KMS-11 (cell line): ENCODE measurements around the gene CPNE1.

Source experiments
- H2AFZ ChIP-seq: fragments of 200-600 bp; sonication (generic); 2 replicates; pipeline ENCODE4 v1.6.1; 2016; ENCODE audit warnings: antibody characterized with exemption, mixed run types, low read depth
- H3K27ac ChIP-seq: fragments of 200-600 bp; sonication (generic); 2 replicates; pipeline ENCODE4 v1.6.1; 2016; ENCODE audit warnings: mild to moderate bottlenecking, mixed run types
- H3K27me3 ChIP-seq: fragments of 200-600 bp; sonication (generic); 2 replicates; pipeline ENCODE4 v1.6.1; 2017; ENCODE audit warnings: mild to moderate bottlenecking, low read depth, mixed run types, moderate library complexity; ENCODE audit not compliant: insufficient read depth
- H3K36me3 ChIP-seq: fragments of 200-600 bp; sonication (generic); 2 replicates; pipeline ENCODE4 v1.6.1; 2017; ENCODE audit warnings: mild to moderate bottlenecking, mixed run types; ENCODE audit not compliant: insufficient read depth
- H3K4me1 ChIP-seq: fragments of 200-600 bp; sonication (generic); 2 replicates; pipeline ENCODE4 v1.6.1; 2016; ENCODE audit warnings: mild to moderate bottlenecking, low read depth, mixed run types; ENCODE audit not compliant: poor library complexity, severe bottlenecking
- H3K4me2 ChIP-seq: fragments of 200-600 bp; sonication (generic); 2 replicates; pipeline ENCODE4 v1.7.0; 2016; ENCODE audit warnings: mild to moderate bottlenecking, mixed run types
- H3K4me3 ChIP-seq: fragments of 200-600 bp; sonication (generic); IDR thresholded peaks from 2 replicates; pipeline ENCODE4 v1.6.1; 2017; ENCODE audit warnings: low read depth, low read length, mixed read lengths; ENCODE audit not compliant: insufficient read depth
- H3K79me2 ChIP-seq: fragments of 200-600 bp; sonication (generic); 2 replicates; pipeline ENCODE4 v1.6.1; 2016; ENCODE audit warnings: low read depth, mixed run types; ENCODE audit not compliant: insufficient read depth
- H3K9ac ChIP-seq: fragments of 200-600 bp; sonication (generic); 2 replicates; pipeline ENCODE4 v1.6.1; 2016; ENCODE audit warnings: mild to moderate bottlenecking, mixed run types
- H4K20me1 ChIP-seq: fragments of 200-600 bp; sonication (generic); 2 replicates; pipeline ENCODE4 v1.6.1; 2016; ENCODE audit warnings: mild to moderate bottlenecking, mixed run types; ENCODE audit not compliant: insufficient read depth
- CTCF ChIP-seq: fragments of 200-600 bp; sonication (generic); conservative IDR thresholded peaks from 2 replicates; pipeline ENCODE4 v1.6.1; 2017; ENCODE audit warnings: low read depth, mild to moderate bottlenecking, antibody characterized with exemption, low read length, moderate library complexity, mixed read lengths

Gene CPNE1

DNA sequence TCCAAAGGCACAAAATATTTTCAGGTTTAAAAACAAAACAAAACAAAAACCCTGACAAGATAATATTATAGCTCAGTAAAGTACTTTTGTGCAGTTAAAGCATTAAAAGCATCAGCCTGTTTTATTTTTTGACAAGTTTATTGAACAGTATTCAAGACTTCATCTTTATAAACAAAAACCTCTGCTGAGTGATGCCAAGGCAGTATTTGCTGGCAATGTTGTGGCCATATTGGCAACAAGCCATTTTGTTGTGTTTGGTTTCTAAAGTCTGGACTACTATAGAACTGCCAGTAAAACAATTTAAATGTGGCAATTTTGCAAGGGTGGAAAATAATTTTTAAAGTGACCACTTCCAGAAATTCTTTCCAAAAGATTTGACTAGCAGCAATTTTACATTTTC lies 15.9 kb downstream of the CPNE1 start:
- H3K36me3 ChIP-seq = no peaks in the 10 kb centered on the region
- TF ChIP-seq CTCF = no peak
- peaks cover 18% of the 10 kb centered on the region for H3K4me1 ChIP-seq
- H4K20me1 ChIP-seq = peaks cover 11% of the 10 kb centered on the region; the same call in 1 of the 2 replicates
- no peaks in the 10 kb centered on the region for H3K27me3 ChIP-seq
- no peak overlapping the region for H3K4me2 ChIP-seq
- no peak overlapping the region for H3K27ac ChIP-seq
- peaks cover 82% of the 10 kb centered on the region for H3K79me2 ChIP-seq
- no peak overlapping the region for H3K9ac ChIP-seq
- no peak overlapping the region for H3K4me3 ChIP-seq
- no peak overlapping the region for H2AFZ ChIP-seq

DNA sequence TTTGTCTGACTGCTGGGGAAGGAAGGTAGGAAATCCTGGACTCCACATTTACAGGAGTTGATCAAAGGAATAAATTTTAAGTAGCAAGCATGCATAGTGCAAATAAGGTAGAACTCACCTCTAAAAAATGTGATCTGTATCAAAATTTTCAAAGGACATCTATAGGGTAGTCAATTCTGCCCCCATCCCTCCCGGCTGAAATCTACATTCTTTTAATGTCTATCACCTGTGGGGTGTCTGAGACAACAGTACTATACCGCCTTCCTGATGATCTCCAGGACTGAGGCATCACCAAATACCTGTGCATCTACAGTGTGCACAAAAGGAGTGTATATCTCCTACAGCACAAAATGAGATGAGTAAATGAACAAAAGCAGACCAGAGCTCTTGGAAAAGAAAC lies 19.9 kb downstream of the CPNE1 start:
- H3K9ac ChIP-seq = no peak overlapping the region
- H3K79me2 ChIP-seq = peaks cover 53% of the 10 kb centered on the region
- H3K4me1 ChIP-seq = peaks cover 11% of the 10 kb centered on the region
- TF ChIP-seq CTCF = no peak
- no peaks in the 10 kb centered on the region for H3K36me3 ChIP-seq
- no peaks in the 10 kb centered on the region for H3K27me3 ChIP-seq
- no peak overlapping the region for H3K4me2 ChIP-seq
- no peak overlapping the region for H3K4me3 ChIP-seq
- no peak overlapping the region for H3K27ac ChIP-seq
- H4K20me1 ChIP-seq = no peaks in the 10 kb centered on the region
- no peak overlapping the region for H2AFZ ChIP-seq

- no peak overlapping the region for H2AFZ ChIP-seq
- no peak overlapping the region for H3K27ac ChIP-seq
- no peaks in the 10 kb centered on the region for H3K36me3 ChIP-seq
- no peak overlapping the region; the same call in 1 of the 2 replicates for H3K9ac ChIP-seq
- H4K20me1 ChIP-seq = no peaks in the 10 kb centered on the region
- H3K4me1 ChIP-seq = no peaks in the 10 kb centered on the region
- no peak overlapping the region for H3K4me2 ChIP-seq
- no peak for TF ChIP-seq CTCF
- H3K27me3 ChIP-seq = no peaks in the 10 kb centered on the region
- H3K79me2 ChIP-seq = peaks cover 38% of the 10 kb centered on the region; the same call in 1 of the 2 replicates
- H3K4me3 ChIP-seq = no peak overlapping the region
Measured at GRCh38 chr20:35643045-35643444, 21.7 kb downstream of the CPNE1 start.

- no peaks in the 10 kb centered on the region for H4K20me1 ChIP-seq
- H3K4me2 ChIP-seq = no peak overlapping the region
- H3K79me2 ChIP-seq = peaks cover 40% of the 10 kb centered on the region; the same call in 1 of the 2 replicates
- no peak for TF ChIP-seq CTCF
- H3K4me1 ChIP-seq = no peaks in the 10 kb centered on the region
- H3K36me3 ChIP-seq = no peaks in the 10 kb centered on the region
- no peak overlapping the region for H2AFZ ChIP-seq
- H3K4me3 ChIP-seq = no peak overlapping the region
- H3K9ac ChIP-seq = no peak overlapping the region
- H3K27me3 ChIP-seq = no peaks in the 10 kb centered on the region
- H3K27ac ChIP-seq = no peak overlapping the region
Measured at GRCh38 chr20:35641743-35642142, 23.0 kb downstream of the CPNE1 start.
